Dendritic cell treated with granulocyte-macrophage colony-stimulating factor and Interleukin-4, amounts not matched to agents 40 ng/mL and 50 ng/mL, for 4 days (primary cell): ENCODE data around the gene SLC12A7.
"Not testable (repeated sequence)": the region's sequence is repeated elsewhere in the genome, so short reads cannot be mapped to it uniquely, and the experiment has no call there.

Source experiments
- H3K27ac Mint-ChIP-seq: one replicate; pipeline ENCODE4 v1.8.0; 2022; ENCODE audit warnings: mild to moderate bottlenecking, mixed read lengths
- H3K27me3 Mint-ChIP-seq: one replicate; pipeline ENCODE4 v1.8.0; 2022; ENCODE audit warnings: mild to moderate bottlenecking, mixed read lengths
- H3K36me3 Mint-ChIP-seq: one replicate; pipeline ENCODE4 v1.8.0; 2022; ENCODE audit warnings: low read depth, mixed read lengths
- H3K4me1 Mint-ChIP-seq: one replicate; pipeline ENCODE4 v1.8.0; 2022; ENCODE audit warnings: low read depth, mixed read lengths
- H3K4me3 Mint-ChIP-seq: one replicate; pipeline ENCODE4 v1.8.0; 2022; ENCODE audit warnings: mild to moderate bottlenecking, moderate library complexity, mixed read lengths
- H3K9me3 Mint-ChIP-seq: one replicate; pipeline ENCODE4 v1.8.0; 2022; ENCODE audit warnings: mixed read lengths
- intact Hi-C: fragments of 100-400 bp; cut with micrococcal nuclease; formaldehyde crosslinking; loops from one replicate; pipeline ENCODE4 v1.15.0; 2022

The SLC12A7 gene

DNA sequence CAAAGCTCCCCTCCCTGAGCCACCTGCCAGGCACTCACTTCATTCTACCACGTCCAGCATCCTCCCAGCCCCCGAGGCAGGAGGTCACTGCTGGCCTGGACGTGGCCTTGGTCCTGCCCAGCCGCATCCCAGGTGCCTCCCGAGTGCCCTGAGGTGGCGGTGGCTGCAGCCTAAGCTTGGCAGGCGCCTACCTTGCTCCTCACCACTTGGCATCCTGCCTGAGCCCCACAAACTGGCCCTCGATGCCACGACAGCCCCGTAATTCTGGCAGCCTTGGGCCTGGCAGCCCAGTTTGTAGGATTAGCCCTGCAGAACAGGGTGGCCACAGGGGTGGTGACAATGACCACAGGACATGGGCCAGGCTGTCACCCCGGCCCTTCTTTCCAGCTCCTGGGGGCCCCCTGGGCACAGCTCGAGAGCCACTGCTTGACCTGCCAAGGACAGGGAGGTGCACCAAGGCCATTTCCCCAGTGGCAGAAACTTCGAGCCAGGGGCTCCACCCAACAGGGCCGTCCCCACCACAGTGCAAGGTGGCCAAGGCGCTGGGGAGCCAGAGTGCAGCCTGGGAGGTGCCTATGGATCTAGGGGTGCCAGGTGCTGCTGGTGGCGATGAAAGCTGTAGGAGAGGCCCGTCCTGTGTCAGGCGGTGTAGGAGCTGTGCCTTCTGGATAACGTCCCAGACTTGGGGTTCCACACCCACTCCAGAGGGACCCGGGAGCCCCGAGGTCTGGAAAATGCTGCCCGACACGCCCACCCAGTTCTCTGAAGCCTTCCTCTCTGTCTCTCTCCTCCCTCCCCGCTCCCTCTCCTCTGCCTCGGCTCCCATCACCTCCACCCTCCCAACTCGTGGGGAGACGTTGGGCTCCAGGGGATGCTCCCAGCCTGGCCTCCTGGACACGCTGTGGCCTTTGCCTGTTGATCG is 84.9 kb downstream of the SLC12A7 start:
- intact Hi-C loops: no loop called here
- H3K9me3 Mint-ChIP-seq: no peaks in the 10 kb centered on the region
- no peak overlapping the region for H3K27ac Mint-ChIP-seq
- H3K27me3 Mint-ChIP-seq: peaks cover 12% of the 10 kb centered on the region
- no peaks in the 10 kb centered on the region for H3K4me1 Mint-ChIP-seq
- H3K4me3 Mint-ChIP-seq: no peak overlapping the region
- H3K36me3 Mint-ChIP-seq: no peaks in the 10 kb centered on the region

DNA sequence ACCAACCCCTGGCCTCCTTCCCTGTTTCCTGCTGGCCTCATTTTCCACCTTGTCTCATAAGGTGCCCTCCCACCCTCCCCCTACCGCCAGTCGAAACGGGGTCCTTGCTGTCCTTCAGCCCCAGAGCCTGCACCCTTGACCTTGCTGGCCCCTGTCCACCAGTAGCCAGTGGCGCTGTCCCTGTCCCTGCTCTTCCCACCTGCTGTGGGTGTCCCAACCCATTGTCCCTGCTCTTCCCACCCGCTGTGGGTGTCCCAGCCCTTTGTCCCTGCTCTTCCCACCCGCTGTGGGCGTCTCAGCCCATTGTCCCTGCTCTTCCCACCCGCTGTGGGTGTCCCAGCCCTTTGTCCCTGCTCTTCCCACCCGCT is 89.9 kb downstream of the SLC12A7 start:
- not testable (repeated sequence) for H3K36me3 Mint-ChIP-seq

DNA sequence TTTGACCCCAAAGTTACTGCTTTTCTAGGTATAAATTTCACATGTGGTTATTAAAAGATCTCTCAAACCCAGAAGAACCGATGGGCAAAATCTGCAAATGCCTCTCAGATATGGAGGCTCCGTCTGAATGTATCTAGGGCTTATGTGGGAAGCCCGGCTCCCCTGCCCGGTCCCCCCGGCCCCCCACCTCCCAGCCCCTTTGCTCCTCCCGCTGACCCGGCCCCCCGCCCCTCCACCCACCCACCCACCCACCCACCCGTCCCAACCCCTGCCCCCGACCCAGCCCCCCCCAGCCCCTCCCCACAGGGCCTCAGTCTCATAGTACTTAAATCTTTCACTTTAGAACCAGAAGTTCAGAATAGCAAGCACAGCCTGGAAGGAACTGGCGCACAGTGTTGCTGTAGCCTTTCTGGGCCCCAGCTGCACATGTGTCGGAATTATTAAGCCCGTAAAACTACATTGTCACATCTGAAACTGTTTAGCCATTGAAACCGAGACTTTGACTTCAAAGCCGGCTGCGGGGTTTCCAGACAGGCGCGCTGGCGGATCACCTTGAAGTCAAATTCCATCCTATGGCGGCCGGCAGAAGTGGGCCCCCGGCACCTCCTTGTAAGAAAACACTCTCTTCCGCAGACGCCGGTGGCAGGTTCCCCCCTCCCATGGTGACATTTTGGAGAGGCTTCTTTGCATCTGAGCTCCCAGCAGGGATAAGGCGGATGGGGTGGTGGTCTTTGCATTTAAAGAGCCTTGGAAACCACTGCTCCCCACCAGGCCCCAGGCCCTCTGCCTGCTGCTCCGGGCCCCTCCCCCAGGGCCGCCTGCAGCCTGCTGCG is 90.5 kb downstream of the SLC12A7 start:
- peaks cover 2% of the 10 kb centered on the region for H3K27me3 Mint-ChIP-seq
- H3K4me1 Mint-ChIP-seq: no peaks in the 10 kb centered on the region
- H3K9me3 Mint-ChIP-seq: no peaks in the 10 kb centered on the region
- H3K27ac Mint-ChIP-seq: no peak overlapping the region
- H3K4me3 Mint-ChIP-seq: no peak overlapping the region
- intact Hi-C loops: no loop called here
- H3K36me3 Mint-ChIP-seq: no peaks in the 10 kb centered on the region

More for the DNA sequence above, 89.9 kb downstream of the SLC12A7 start:
- intact Hi-C loops, H3K9me3 Mint-ChIP-seq, H3K4me3 Mint-ChIP-seq, H3K27me3 Mint-ChIP-seq, H3K4me1 Mint-ChIP-seq, H3K27ac Mint-ChIP-seq: not testable (repeated sequence)

DNA sequence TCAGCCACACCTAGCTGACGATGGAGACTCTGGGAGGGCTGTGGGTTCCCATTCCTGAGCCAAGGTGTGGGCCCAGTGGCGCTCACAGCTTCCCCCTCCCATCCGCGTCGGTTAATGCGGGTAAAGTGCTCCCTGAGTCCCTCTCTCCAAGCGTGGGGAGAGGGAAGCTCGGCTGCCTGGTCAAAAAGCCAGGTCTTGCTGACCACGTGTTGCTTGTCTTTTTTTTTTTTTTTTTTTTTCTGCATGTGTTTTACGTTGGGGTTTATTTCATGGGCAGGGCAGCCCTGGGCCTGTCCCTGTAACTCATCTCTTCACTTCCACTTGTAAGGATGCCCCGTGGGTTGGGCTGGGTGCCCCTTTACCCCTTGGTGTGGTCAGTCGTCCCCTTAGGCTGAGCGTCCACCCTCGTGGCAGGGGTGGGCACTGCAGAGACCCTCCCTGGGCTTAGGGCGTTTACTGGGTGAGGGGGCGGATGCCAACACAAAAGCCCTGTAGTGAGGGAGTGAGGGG is 91.4 kb downstream of the SLC12A7 start:
- no peaks in the 10 kb centered on the region for H3K27me3 Mint-ChIP-seq
- no peak overlapping the region for H3K27ac Mint-ChIP-seq
- H3K36me3 Mint-ChIP-seq: no peaks in the 10 kb centered on the region
- H3K9me3 Mint-ChIP-seq: no peaks in the 10 kb centered on the region
- no peak overlapping the region for H3K4me3 Mint-ChIP-seq
- intact Hi-C loops: no loop called here
- no peaks in the 10 kb centered on the region for H3K4me1 Mint-ChIP-seq

DNA sequence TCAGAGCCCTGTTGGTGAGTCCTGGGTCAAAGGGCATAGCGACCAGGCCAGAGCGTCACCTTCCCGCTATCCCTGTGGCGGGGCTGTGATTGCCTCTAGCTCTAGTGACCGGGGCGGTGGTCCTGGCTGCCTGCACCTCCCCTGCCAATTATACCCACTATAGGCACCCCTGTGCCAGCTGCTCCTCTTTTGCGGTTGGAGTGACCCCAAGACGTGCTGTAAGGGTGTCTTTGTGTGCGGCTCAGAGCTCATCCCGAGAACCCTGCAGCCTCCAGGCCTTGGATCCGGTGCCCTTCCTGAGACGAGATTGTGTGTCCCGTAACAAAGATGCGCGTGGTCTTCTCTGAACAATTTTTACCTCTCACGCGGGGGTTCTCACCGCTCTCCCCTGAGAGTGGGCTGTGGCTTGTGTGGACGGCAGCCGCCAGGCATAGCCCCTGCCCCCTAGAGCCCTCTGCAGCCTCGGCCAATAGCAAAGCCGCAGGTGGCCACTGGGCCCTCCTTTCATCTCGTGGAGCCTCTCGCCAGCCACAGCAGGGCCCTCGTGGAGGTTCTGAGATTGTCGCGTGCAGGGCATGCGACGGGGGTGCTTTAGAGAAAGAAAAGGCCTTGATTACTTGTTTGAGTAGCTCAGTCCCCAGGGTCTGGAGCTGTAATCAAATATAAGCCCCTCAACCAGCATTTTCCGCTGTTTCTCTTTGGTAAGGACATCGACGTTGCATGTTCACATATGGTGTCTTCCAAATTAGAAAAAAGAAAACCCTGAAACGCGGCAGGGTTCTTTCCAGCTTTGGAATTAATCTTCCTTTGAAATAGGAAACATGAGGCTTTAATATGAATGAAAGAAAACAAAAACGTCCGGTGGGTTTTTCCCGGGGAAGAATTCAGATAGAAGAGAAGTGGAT is 92.6 kb downstream of the SLC12A7 start:
- no peaks in the 10 kb centered on the region for H3K9me3 Mint-ChIP-seq
- no peak overlapping the region for H3K27ac Mint-ChIP-seq
- no peak overlapping the region for H3K4me3 Mint-ChIP-seq
- peaks cover 2% of the 10 kb centered on the region for H3K27me3 Mint-ChIP-seq
- intact Hi-C loops: no loop called here
- H3K4me1 Mint-ChIP-seq: no peaks in the 10 kb centered on the region
- no peaks in the 10 kb centered on the region for H3K36me3 Mint-ChIP-seq

DNA sequence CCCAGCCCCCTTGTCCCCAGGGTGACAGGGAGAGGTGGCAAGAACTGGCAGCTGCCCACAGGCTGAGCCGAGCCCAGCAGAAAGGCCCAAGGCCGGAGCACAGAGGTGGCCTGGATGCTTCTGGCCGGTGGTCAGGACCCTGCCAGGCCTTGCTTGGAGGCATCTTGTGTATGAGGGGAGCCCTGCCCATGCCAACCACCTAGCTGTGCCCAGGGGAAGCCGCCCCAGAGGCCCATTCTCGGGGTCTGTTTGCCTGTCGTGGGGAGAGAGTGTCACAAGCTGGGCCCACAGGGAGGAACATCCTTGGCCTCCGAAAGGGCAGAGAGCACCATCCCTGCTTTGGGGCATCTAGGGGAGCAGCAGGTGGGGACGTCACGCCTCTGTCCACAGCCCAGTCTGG is 93.3 kb downstream of the SLC12A7 start:
- no peaks in the 10 kb centered on the region for H3K9me3 Mint-ChIP-seq
- no peak overlapping the region for H3K27ac Mint-ChIP-seq
- no peaks in the 10 kb centered on the region for H3K36me3 Mint-ChIP-seq
- peaks cover 2% of the 10 kb centered on the region for H3K27me3 Mint-ChIP-seq
- intact Hi-C loops: no loop called here
- H3K4me1 Mint-ChIP-seq: no peaks in the 10 kb centered on the region
- no peak overlapping the region for H3K4me3 Mint-ChIP-seq

DNA sequence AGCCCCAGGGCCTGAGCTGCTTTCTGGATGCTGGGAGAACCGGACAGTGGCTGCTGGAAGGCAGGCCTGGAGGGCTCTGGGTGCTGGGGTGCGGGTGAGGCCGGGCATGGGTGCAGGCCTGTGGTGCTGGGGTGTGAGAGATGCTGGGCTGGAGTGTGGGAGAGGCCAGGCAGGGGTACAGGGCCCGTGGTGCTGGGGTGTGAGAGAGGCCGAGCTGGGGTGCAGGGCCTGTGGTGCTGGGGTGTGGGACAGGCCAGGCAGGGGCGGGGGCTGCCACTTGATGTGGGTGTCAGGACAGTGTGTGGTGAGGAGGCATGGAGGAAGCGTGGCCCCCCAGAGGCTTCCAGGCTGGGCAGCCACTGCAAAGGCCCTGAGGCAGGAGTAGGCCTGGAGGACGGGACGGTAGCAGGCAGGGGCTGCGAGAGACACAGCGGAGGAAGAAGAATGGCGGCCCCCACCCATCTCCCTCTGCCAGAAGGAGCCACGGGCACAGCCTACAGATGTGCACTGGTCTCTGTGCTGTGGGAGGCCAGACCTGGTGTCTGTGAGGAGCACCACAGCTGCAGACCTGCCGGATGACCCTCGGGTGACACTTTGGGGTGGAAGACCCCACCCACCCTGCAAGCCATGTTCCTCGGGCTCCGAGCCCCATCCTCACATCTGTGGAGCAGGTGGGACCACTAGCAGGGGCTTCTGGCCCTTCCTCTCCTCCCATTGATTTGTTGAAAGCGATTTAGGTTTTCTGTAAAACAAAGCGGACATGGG is 94.0 kb downstream of the SLC12A7 start:
- Mint-ChIP-seq H3K4me3 (no peak overlapping the region), H3K4me1 (no peaks in the 10 kb centered on the region), H3K27me3 (peaks cover 2% of the 10 kb centered on the region), H3K27ac (no peak overlapping the region), H3K9me3 (no peaks in the 10 kb centered on the region), H3K36me3 (no peaks in the 10 kb centered on the region)
- intact Hi-C loops: no loop called here

DNA sequence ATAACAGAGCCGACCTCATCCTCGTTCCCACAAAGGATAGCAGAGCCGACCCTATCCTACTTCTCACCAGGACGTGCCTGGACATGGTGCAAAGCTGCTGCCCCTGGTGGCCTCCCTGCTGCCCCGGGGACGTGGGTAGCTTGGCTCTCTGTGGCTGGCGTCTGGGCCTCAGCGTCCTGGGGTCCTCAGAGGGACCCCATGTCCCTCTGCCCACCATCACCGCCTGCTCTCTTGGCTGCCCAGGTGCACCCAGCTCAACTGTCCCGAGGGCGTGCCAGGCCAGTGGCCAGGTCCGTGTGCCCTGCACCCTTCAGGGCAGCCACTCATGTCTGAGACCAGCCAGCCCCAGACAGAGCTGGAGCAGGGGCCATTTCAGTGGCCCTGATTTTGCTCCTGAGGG is 94.8 kb downstream of the SLC12A7 start:
- intact Hi-C loops: no loop called here
- Mint-ChIP-seq H3K4me1 (no peaks in the 10 kb centered on the region), H3K27me3 (peaks cover 5% of the 10 kb centered on the region), H3K4me3 (no peak overlapping the region), H3K9me3 (no peaks in the 10 kb centered on the region), H3K36me3 (no peaks in the 10 kb centered on the region), H3K27ac (no peak overlapping the region)

DNA sequence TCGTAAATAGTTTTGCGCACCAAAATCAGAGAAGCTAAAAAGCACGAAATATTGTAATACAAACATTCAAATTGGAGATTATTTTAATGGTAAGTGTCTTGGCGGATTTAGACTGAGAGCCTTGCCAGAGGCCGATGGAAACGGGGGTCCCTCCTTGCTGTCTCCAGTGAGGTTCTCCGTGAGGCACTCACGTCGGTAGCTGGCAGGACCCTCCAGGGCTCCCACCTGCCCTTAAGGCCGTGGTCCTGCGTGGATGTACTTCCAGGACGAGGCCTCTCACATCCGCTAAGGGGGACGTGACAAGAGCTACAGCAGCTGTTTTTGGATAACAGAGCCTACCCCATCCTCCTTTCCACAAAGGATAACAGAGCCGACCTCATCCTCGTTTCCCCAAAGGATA is 95.4 kb downstream of the SLC12A7 start:
- H3K27ac Mint-ChIP-seq: no peak overlapping the region
- H3K4me1 Mint-ChIP-seq: no peaks in the 10 kb centered on the region
- H3K4me3 Mint-ChIP-seq: no peak overlapping the region
- H3K27me3 Mint-ChIP-seq: peaks cover 11% of the 10 kb centered on the region
- no peaks in the 10 kb centered on the region for H3K9me3 Mint-ChIP-seq
- intact Hi-C loops: no loop called here
- H3K36me3 Mint-ChIP-seq: no peaks in the 10 kb centered on the region

DNA sequence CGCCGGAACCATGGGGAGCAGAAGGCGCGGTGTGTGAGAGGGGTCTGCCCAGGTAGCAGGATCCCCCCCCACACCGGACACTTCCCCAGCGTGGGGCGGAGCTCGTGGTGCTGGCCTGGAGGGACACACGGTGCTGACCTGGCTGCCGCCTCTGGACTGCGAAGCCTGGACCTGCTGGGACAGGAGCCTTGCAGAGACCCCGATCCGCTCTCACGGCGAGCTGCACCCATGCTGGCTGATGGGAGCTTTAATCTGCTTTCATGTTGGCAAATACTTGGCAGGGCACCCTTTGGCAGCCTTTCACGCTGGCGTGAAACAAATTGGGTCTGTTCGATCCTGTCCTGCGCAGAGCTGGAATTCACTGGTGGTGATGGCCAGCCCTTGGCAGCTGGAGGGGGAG is 95.8 kb downstream of the SLC12A7 start:
- Mint-ChIP-seq H3K27me3 (peaks cover 15% of the 10 kb centered on the region), H3K36me3 (no peaks in the 10 kb centered on the region), H3K4me1 (no peaks in the 10 kb centered on the region), H3K27ac (no peak overlapping the region), H3K4me3 (no peak overlapping the region), H3K9me3 (no peaks in the 10 kb centered on the region)
- intact Hi-C loops: no loop called here

DNA sequence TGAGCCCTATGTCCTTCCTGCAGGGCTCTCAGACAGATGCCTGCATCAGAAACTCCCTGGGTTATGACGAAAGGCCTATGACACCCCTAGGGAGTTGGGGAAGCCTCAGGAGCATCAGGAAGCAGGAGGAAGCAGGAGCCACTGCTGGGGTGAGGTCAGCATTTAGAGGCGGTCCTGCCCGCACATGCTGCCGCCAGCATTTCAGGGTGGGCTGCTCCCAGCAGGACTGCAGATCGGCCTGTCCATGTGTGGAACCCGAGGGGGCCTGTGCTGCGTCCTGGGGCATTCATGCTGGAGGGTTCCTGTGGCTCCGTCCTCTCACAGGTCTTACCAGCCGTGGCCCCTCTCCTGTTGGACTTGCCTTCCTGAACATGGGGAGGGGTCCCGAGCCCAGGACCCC is 96.4 kb downstream of the SLC12A7 start:
- no peaks in the 10 kb centered on the region for H3K4me1 Mint-ChIP-seq
- H3K4me3 Mint-ChIP-seq: no peak overlapping the region
- no peaks in the 10 kb centered on the region for H3K36me3 Mint-ChIP-seq
- H3K9me3 Mint-ChIP-seq: no peaks in the 10 kb centered on the region
- H3K27me3 Mint-ChIP-seq: peaks cover 19% of the 10 kb centered on the region
- intact Hi-C loops: no loop called here
- H3K27ac Mint-ChIP-seq: no peak overlapping the region

DNA sequence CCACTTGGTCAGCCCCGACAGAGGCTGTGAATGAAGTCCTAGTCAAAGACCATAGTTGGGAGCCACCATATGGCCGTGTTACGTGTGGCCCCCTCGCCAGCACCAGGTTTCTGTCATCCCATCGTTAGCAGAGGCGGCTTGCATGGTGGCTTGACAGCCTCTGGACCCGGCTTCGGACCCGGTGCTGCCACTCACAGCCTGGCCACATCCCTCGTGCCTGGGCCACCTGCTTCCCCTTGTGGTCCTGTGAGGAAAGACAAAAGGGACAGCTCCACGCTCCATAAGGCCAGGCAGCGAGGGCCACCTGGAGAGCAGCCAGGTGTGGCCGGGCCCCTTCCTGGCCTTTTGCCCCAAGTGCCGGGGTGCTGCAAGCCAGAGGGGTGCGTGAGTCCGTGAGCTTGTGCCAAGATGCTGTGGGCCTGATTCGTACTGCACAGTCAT is 97.1 kb downstream of the SLC12A7 start:
- H3K27me3 Mint-ChIP-seq: peaks cover 26% of the 10 kb centered on the region
- intact Hi-C loops: no loop called here

DNA sequence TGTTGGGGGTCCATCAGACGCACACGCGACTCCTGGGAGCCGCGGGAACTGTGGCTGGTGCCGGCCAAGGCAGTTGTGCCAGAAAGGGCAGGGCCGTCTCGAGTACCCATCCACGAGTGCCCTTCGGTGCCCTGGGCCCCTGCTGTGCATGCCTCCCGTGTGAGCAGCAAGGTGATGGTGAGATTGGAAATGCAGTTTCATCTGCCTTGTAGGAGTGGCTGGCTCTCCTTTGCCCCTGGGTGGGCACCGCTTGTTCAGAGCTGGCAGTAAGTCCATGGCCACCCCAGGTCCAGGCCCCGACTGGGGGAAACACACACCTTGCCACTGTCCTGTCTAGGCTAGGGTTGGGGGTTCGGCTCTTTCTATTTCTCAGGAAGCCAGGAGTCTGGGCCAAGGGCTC is 97.5 kb downstream of the SLC12A7 start:
- Mint-ChIP-seq H3K9me3 (no peaks in the 10 kb centered on the region), H3K36me3 (no peaks in the 10 kb centered on the region), H3K27ac (no peak overlapping the region), H3K27me3 (peaks cover 30% of the 10 kb centered on the region), H3K4me1 (no peaks in the 10 kb centered on the region), H3K4me3 (no peak overlapping the region)
- intact Hi-C loops: no loop called here

More for the DNA sequence above, 97.1 kb downstream of the SLC12A7 start:
- Mint-ChIP-seq H3K9me3 (no peaks in the 10 kb centered on the region), H3K4me3 (no peak overlapping the region), H3K36me3 (no peaks in the 10 kb centered on the region), H3K4me1 (no peaks in the 10 kb centered on the region), H3K27ac (no peak overlapping the region)
